ENCODE measurements around the gene HNRNPUL1.
A peak's percentile ranks its signal among the peaks of the same experiment; 100 is the strongest.
"Not testable (repeated sequence)": the region's sequence is repeated elsewhere in the genome, so short reads cannot be mapped to it uniquely, and the experiment has no call there.

The HNRNPUL1 gene

DNA sequence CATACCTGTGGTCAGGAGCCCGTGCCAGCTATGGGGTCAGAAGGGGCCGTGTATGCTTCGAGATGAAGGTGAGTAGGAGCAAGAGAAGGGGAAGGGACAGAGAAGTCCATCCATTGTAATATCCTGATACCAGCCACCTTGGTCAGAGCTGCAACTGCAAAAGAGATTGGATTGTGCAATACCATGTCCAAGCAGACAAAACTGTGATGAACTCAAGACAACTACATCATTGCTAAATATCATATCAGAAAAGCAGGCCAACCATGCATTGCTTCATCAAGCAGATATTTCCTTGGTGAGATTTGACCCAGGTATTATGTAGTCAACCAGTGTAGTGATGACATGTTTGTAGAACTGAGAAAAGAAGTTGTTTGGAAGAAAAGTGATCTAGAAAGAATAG, 12.1 kb downstream of the HNRNPUL1 start:
- DNase-seq (ENCODE audit: low read depth in 2 of 2) = no peak

DNA sequence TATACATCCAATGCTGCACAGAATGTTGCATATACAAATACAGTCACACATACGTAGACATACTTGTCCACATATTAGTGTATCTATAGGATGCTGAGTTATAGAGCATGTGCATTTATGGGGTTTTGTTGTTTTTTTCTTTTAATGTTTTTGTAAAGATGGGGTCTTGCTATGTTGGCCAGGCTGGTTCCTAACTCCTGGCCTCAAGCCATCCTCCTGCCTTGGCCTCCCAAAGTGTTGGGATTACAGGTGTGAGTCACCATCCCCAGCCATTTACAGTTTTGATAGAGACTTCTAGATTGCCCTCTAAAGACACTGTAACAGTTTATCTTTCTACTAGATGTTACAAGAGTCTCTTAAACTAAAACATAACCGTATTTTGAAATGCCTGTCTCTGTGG, 14.3 kb downstream of the HNRNPUL1 start:
- no peak for DNase-seq (ENCODE audit: low read depth in 2 of 2)

DNA sequence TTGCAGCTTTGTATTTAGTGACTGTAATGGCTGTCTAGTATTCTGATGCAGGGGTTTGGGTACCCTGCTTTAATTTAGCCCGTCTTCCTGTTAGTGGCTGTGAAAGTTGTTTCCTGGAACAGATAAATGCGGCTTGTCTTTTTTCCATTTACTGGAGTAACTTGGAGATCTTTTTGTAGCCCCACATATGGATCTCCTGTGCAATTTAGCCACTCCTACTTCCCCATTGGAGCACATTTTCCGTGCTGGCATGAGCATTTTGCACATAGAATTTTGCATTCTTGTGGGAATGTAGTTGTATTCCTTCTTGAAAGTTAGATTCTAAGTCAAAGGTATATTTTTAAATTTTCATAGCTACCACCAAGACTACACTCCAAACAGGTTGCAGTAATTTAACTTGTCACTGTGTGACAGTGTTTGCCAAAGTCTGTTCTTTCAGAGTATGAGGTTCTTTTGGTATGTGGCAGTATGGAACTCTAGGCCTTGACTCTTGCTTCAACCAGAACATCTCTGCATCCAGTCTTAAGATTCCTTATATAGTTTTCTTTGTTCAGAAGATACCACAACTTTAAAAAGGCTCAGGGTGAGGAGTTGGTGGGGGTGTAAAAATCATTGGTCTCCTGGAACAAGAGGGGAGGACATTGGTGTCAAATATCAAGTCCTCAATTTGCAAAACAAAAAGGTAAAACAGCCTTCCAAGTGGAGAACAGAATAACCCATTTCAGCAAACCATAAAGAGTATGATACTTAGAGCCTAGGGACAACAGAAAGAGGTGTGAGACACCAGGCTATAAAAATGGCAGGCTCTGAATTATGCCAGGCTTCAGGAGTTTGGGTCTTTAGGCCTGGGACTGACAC, 24.7 kb downstream of the HNRNPUL1 start:
- DNase-seq (ENCODE audit: low read depth in 2 of 2) = no peak

DNA sequence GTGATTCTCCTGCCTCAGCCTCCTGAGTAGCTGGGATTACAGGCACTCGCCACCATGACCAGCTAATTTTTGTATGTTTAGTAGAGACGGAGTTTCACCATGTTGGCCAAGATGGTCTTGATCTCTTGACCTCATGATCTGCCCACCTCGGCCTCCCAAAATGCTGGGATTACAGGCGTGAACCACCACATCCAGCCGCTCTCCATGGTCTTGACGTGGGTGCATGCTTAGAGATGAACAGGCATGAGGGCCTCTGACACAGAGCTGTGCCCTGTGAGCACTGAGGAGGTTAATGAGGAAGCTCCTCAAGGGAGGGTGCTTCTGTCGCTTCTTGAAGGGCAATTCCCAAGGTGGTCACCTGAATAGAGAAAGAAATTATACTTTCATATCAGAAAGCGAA, 25.6 kb downstream of the HNRNPUL1 start:
- DNase-seq (ENCODE audit: low read depth in 2 of 2) = not testable (repeated sequence)

DNA sequence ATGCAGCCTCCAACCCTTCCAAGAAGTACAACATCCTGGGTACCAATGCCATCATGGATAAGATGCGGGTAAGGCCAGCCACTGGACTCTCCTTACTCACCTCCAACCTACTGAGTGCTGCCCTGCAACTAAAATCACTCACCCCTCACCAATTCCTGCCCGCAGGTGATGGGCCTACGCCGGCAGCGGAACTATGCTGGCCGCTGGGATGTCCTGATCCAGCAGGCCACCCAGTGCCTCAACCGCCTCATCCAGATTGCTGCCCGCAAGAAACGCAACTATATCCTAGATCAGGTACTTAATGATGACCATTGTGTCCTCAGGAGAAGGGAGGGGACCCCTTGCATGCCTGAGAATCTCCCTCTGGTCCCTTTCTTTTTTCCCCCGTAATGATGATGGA, 30.2 kb downstream of the HNRNPUL1 start:
- no peak for DNase-seq (ENCODE audit: low read depth in 2 of 2)

DNA sequence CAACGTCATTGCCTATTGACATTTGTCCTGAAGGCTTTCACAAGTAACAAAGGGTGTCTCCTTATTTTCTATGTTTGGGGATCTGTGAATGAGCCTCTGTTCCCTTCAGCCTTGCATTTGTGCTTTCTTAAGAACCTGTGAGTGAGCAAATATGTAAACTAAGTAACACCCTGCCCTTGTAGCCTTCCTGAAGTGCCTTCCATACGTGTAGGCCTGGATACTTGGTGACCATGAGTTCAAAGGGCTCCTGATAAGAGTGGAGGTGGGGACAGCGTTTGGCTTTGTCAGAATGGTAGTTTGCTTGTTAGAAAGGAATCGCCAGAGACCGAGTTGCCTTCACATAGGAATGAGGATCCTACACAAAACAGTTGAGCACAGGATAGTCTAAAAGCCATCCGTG, 31.3 kb downstream of the HNRNPUL1 start:
- no peak for DNase-seq (ENCODE audit: low read depth in 2 of 2)

DNA sequence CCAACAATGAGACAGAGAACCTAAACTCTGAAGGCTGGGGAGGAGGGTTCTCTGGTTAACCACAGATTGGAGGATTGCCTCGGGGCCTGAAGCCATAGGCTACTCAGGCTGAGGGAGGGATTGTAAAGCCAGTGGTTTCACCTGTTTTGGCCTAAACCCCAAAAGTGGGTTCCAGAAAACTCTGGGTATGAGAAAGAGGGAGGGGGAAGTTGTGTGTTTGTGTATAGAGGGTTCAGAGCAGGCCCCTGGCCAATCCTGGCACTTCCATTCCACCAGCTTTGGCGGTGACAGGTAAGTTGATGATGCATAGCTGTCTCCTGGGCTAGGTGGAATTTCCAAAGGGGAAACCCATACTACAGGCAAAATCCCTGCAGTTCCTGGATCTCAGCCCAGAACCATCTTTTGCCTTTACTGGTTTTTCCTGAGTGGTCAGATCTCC, 32.3 kb downstream of the HNRNPUL1 start:
- DNase-seq (ENCODE audit: low read depth in 2 of 2) = no peak

DNA sequence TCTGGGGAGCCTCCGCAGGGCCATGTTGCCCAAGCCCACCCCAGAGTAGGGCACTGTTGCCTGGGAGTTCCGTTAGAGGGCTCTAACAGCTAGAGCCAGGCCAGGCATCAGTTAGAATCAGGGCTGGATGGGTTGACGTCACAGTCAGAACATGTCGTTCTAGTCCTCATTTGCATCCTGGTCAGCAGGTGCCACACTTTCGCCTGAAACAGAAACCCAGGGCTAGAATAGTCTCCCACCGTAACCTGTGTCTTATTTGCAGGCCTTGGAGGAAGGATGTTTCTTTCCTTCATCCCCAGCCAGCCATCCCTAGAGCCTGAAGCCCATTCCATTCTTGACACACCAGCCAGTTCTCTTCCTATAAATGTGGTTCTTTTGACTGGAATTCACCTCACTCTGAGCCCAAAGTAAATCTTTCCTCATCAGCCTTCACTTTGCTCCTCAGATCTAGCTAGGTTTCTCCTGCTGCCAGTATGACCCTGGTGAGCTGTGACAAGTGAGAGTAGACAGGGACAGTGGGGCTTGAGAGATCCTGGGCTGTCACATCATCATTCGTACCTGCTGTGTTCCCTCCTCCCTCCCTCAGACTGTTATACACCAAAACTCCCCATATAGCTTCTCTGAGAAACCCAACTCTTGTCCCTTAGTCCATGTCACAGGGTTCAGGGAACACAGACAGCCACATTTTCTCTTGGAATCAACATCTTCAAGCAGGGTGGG, 33.6 kb downstream of the HNRNPUL1 start:
- DNase-seq (ENCODE audit: low read depth in 2 of 2) = no peak

DNA sequence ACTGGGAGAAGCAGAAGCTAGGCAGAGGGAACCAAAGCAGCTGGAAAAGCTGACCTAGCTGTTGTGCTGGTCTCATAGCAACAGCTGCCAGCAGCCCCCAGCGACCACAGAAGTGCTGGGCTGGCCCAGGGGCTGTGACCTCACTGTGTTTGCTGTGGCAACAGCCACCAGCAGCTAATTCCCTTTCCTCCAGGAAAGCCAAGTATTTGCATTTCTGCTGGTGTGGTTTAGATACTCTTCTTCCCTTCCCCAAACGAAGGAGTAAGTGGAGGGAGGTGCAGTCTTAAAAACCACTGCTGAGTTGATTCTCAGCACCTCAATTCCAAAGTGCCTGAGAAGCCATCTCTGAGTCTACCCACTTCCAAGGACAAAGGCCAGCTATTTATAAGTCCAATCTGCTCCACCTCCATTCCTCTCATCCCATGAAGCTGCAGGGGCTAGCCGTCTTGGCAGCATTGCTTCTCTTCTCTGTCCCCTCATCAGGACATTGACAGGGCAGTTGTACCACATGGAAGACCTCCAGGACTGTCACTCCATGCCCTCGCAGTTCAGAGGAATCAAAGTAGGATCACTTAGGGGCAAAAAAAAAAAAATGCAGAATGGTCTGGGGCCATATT, 34.3 kb downstream of the HNRNPUL1 start:
- no peak for DNase-seq (ENCODE audit: low read depth in 2 of 2)

DNA sequence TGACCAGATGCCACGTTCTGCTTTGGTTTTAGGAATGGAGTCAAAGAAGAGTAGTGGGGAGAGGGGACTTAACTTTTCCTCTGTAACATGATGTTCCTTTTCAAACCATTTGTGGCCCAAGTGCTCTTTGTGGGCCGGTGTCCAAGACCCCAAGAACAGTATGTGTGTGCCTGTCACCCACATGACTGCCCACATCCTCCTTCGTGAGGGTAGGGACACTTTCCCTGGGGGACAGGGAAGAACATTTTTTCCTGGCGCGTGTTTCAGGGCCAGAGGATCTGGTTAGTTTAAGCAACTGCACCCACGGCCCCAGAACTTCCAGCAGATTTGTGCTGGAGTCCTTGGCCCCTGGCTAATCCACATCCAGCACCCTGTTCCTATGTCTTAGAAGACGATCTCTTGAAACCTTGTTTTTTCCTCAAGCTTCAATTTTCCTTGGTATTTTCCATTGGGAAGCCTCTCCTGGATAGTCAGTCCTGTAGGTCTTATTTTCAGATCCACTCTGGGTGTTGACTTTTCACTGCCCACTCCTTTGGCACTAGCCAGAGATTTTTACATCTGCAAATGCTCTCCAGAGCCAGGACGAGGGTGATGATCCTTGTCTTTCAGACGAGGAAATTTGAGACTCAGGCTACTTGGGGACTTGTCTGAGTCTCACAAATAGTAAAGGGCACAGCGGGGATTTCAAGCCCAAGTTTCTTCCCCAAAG, 35.0 kb downstream of the HNRNPUL1 start:
- no peak for DNase-seq (ENCODE audit: low read depth in 2 of 2)

DNA sequence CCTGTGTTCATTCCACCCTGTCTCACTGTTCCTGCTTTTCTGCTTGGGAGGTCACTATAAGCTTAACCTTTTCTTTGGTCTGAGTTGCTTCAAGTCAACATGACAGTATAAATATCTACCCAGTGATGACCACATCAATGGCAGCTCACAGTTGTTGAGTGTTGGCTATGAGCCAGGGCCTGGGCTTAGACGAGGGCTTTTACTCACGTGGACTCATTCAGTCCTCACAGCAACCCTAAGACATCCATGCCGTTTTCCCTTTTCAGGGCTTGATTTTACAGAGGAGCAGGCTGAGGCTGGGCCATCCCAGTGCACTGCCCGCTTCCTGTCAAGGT, 35.5 kb downstream of the HNRNPUL1 start:
- DNase-seq (ENCODE audit: low read depth in 2 of 2) = no peak

DNA sequence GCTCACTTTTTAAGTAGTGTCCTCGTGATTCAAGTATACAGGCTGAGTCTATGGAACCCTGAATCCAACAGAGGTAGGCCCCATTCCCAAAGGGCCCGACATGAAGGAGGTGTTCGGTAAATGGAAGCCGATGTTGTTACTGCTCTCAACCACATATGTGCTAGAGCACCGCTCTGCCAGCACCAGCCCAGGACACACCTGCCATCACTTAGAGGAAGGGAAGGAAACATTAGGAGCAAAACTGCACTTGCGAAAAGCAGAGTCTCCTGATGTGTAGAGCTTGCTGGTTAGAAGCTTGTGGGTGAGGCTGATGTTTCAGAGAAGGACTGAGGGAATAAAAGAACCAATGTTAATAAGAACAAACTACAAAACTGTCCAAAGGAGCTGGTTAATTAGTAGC, 36.4 kb downstream of the HNRNPUL1 start:
- no peak for DNase-seq (ENCODE audit: low read depth in 2 of 2)

DNA sequence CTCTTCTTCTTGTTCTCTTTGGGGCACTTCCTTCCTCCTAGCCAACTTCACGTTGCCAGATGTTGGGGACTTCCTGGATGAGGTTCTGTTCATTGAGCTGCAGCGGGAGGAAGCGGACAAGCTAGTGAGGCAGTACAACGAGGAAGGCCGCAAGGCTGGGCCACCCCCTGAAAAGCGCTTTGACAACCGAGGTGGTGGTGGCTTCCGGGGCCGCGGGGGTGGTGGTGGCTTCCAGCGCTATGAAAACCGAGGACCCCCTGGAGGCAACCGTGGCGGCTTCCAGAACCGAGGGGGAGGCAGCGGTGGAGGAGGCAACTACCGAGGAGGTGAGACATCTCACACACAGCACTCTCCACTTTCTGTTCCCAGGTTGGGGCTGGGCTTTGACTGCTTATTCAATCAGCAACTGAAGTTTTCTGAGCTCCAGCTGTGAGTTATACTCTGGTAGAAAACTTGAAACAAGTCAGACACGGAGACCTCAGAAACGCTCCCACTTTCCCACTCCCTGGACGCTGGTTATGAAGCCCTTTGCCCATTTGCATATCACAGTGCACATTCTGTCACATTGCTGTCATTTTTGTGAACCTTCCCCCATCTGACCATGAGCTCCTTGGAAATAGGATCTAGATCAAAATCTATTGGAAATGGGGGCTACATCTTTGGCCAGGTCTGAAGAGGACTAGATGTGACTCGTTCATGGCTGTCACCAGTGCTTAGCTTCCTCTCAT, 38.6 kb downstream of the HNRNPUL1 start:
- peak; percentile 51 to 56 for DNase-seq (ENCODE audit: low read depth in 2 of 2)

DNA sequence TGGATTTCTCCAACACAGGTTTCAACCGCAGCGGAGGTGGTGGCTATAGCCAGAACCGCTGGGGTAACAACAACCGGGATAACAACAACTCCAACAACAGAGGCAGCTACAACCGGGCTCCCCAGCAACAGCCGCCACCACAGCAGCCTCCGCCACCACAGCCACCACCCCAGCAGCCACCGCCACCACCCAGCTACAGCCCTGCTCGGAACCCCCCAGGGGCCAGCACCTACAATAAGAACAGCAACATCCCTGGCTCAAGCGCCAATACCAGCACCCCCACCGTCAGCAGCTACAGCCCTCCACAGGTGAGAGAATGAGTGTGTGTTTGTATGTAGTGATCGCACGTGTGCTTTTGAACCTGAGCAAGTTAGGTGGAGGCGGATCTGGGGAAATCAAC, 39.8 kb downstream of the HNRNPUL1 start:
- DNase-seq (ENCODE audit: low read depth in 2 of 2) = no peak

DNA sequence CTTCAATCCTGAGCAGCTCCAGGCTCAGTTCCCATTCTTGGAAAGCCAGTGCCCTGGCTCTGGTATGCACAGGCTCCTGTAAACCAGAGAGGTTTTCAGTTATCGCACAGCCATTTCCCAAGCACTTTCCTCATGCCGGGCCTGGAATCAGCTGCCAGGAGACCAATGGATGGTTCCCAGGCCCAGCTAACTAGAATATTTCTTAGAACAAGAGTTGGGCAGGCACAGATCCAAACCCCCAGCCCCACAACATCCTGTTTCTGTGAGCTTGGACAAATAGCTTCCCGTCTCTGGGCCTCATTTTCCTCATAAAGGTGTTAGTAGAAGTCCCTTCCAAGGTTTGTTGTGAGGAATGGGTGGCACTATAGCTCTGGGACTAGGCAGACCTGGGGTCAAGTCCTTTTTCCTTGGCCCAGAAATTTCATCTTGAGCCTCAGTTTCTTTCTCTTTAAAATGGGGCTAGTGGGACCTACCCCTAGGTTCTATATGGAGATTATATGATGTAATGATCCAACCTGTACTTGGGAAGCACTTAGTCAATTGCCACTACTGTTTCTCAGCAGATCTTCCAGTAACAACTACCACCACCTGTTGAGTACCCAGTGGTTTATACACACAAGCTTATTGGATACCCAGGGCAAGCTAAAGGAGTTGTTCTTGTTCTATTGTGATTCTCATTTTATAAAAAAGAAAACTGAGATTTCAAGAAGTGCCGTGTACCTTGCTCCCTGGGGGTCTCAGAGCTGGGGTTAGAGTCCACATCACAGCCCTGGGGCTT, 40.7 kb downstream of the HNRNPUL1 start:
- DNase-seq (ENCODE audit: low read depth in 2 of 2) = no peak

DNA sequence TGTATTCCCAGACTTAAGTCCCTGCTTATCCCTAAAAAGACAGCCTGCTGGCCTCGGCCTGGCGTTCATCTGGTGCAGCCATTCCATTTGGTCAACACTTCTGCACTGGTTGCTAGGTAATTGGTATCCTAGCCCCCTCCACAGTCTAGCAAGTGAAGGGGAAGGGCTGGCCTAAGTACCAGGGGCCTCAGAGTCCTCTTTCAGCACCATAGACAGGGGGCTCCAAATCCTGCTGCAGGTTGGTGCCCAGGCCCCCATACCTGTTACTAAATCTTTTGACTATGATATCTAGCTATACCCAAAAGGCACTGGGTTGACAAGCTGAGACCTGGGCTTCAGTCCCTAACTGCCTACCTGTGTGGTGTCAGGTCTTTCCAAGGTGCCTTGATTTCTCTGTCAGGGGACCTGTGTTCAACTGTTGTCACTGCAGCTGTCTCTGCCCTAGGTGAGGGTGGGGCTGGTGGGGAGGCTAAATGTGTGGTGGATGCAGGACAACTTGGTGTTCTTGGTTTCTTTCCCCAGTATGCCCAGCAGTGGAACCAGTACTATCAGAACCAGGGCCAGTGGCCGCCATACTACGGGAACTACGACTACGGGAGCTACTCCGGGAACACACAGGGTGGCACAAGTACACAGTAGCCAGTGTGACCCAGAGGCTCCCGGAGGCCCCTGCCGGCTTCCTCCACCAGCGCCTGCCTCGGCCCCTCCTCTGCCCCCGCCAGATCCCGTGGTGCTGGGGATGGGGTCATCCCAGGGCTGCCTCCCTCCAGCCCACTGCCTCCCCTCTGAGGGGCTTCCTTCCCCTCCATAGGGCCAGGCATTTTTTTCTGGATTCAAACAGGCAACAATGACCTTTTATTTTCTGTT, 42.0 kb downstream of the HNRNPUL1 start:
- DNase-seq (ENCODE audit: low read depth in 2 of 2) = no peak

DNA sequence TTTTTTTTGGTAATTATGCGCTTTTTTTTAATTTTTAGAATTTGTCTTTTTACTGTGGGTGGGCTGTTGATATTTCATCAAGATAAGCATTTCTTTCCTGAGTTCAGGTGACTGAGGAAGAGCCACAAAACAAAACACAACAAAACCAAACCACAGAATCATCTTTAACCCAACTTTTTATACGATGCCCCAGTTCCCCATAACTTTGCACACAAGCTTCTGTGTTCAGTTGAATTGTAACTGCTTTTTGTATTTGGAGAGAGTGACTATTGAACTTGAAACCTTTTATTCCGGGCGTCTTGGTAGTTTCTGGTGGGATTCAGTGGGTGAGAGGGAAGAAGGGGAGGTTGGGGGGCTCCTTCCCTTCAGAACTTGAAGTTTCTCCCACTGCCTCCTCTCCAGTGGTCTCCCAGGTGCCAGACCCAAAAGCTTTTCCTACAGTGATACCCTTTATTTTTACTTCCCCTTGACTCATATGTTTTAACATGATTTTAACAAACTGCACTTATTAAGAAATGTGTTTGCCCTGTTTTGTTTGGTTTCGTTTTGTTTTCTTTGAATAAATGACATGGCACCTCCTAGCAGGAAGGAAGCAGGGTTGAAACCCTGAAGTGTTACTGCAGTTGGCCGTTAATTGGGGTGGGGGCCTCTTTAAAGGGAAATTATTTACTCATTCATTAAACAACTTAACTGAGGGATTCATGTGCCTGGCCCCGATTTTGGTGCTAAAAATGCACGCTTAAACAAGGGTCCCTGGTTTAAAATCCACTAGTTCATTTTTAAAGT, 43.1 kb downstream of the HNRNPUL1 start:
- DNase-seq (ENCODE audit: low read depth in 2 of 2) = no peak

DNA sequence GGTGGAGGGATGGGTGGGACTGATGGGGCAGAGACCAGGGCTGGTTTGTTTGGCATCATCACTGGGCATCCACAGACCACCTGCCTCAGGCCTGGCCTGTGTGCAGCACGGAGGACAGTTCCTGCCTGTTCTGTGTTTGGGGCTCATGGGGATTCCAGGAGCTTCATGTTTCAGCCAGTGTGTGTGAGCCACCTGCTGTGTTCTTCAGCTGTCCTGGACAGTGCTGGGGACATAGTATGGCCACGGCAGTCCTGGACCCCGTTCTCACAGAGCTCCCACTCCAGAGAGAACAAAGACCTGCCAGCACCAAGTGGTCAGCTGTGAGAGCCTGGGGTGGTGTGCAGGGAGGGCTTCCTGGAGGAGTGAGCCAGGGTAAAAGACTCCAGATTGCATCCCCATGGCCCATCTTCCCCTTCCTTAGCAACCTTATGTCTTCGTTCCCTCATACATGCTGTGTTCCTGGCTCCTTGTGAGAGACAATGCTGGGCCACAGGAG, 43.8 kb downstream of the HNRNPUL1 start:
- no peak for DNase-seq (ENCODE audit: low read depth in 2 of 2)

Data from activated CD4-positive, alpha-beta T cell treated with anti-CD3 and anti-CD28 coated beads for 24 hours (primary cell).